ENCODE data around the gene NELFA. TPM values are rescaled to one million over a fixed set of nuclear protein-coding genes. Genes with fewer than 3 reads are reported as not detected.
A peak's percentile ranks its signal among the peaks of the same experiment; 100 is the strongest.

The NELFA gene
- total RNA-seq, 1 experiment from 2014 or later: 55.0 TPM

GRCh38 chr4:1991596-1992434 is 17.0 kb downstream of the NELFA start:
- TF ChIP-seq CTCF (conservative IDR thresholded peaks at IDR 0.05): no peak
- Mint-ChIP-seq H3K4me1 (peaks cover 0 to 4% of the 10 kb centered on the region in 2 experiments; a peak in 1 of 4 replicates), H3K4me3 (no peak overlapping the region), H3K36me3 (ENCODE audit: insufficient read depth in 1 of 3, low read depth in 3 of 3) (peaks cover 15 to 43% (median 42%) of the 10 kb centered on the region in 3 experiments; a peak in 6 of 7 replicates), H3K27me3 (ENCODE audit: low read depth) (no peaks in the 10 kb centered on the region; the same call in 1 of the 2 replicates), H3K27ac (peak overlapping the region in 1 of 3 experiments; percentile 52; a peak in 1 of 7 replicates), H3K9me3 (no peaks in the 10 kb centered on the region)
- Histone ChIP-seq H3K79me2 (ENCODE audit: insufficient read depth, low read length) (peaks cover 10% of the 10 kb centered on the region; the same call in 1 of the 2 replicates), H2BK12ac (ENCODE audit: insufficient read length, low read depth, low read length) (no peak overlapping the region), H3K27me3 (ENCODE audit: insufficient read depth, low read length) (no peaks in the 10 kb centered on the region), H3K14ac (ENCODE audit: insufficient read depth, low read length) (no peak overlapping the region; the same call in 1 of the 2 replicates), H3T11ph (ENCODE audit: low read length) (no peak overlapping the region), H4K91ac (ENCODE audit: insufficient read length, low read depth, low read length) (no peak overlapping the region), H3K4me2 (ENCODE audit: insufficient read depth, insufficient read length, low read length) (no peak overlapping the region), H3K4ac (ENCODE audit: low read depth, low read length) (no peak overlapping the region), H4K5ac (ENCODE audit: insufficient read length, low read depth, low read length) (no peak overlapping the region), H3K23ac (ENCODE audit: insufficient read length, low read depth, low read length) (no peak overlapping the region), H3K27ac (ENCODE audit: insufficient read length, low read depth, low read length) (no peak overlapping the region), H4K8ac (replicated peaks; ENCODE audit: insufficient read length, low read depth, low read length) (no peak overlapping the region), H2BK15ac (ENCODE audit: low read depth, low read length) (no peak overlapping the region), H2BK5ac (ENCODE audit: insufficient read length, low read length) (no peak overlapping the region), H3K9ac (ENCODE audit: extremely low read depth, insufficient read length, low read length) (no peak overlapping the region), H3K4me1 (ENCODE audit: insufficient read depth, low read length) (no peaks in the 10 kb centered on the region), H3K9me3 (ENCODE audit: control insufficient read depth, low read depth, low read length) (no peaks in the 10 kb centered on the region), H3K79me1 (ENCODE audit: insufficient read depth, low read depth, low read length, poor library complexity, severe bottlenecking) (peaks cover 15% of the 10 kb centered on the region), H2BK20ac (ENCODE audit: low read depth, low read length, poor library complexity, severe bottlenecking) (no peak overlapping the region), H3K18ac (ENCODE audit: insufficient read length, low read depth, low read length) (no peak overlapping the region), H2BK120ac (ENCODE audit: low read depth, low read length, poor library complexity, severe bottlenecking) (no peak overlapping the region), H3K23me2 (ENCODE audit: insufficient read length, low read depth, low read length, poor library complexity, severe bottlenecking) (no peaks in the 10 kb centered on the region), H2AK5ac (ENCODE audit: insufficient read length, low read length) (no peak overlapping the region), H4K20me1 (ENCODE audit: control insufficient read depth, insufficient read depth, insufficient read length) (no peaks in the 10 kb centered on the region), H3K56ac (ENCODE audit: insufficient read length, low read depth, low read length) (no peak overlapping the region), H2AFZ (ENCODE audit: low read length) (no peak overlapping the region)
- DNase-seq: no peak
- WGBS (ENCODE audit: extremely low coverage, insufficient read length, low lambda C conversion rate): no CpG with 5 or more reads among the region's 37 CpGs

All from H9 (cell line).